GM12873 (cell line): Measurements from ENCODE around the gene SENP6.

Source experiments
- CTCF ChIP-seq: IDR thresholded peaks from 2 replicates; pipeline ENCODE4 v1.5.1; 2012; ENCODE audit warnings: low read depth, mild to moderate bottlenecking, moderate library complexity, low read length, control low read depth; ENCODE audit not compliant: insufficient read depth; ENCODE audit errors: missing control alignments

The SENP6 gene

GRCh38 chr6:75761489-75761888, 159.8 kb downstream of the SENP6 start:
- no peak for TF ChIP-seq CTCF

- TF ChIP-seq CTCF = no peak
Measured at GRCh38 chr6:75762063-75762462, 160.4 kb downstream of the SENP6 start.

GRCh38 chr6:75766387-75766786, 164.7 kb downstream of the SENP6 start:
- no peak for TF ChIP-seq CTCF
